Loucy (cell line): ENCODE measurements around the gene GCAT.

ENCODE experiments used
- EZH2phosphoT487 ChIP-seq: fragments of 200-600 bp; IDR thresholded peaks from 2 replicates; pipeline ENCODE4 v1.6.1; 2018; ENCODE audit warnings: antibody characterized with exemption, mild to moderate bottlenecking, moderate library complexity, borderline replicate concordance
- TF ChIP-seq, protein P1 (sequence below): fragments of 200-600 bp; sonication (generic); conservative IDR thresholded peaks from 2 replicates; pipeline ENCODE4 v1.5.1; 2014; ENCODE audit warnings: mild to moderate bottlenecking, antibody characterized with exemption, low read length

DNA sequence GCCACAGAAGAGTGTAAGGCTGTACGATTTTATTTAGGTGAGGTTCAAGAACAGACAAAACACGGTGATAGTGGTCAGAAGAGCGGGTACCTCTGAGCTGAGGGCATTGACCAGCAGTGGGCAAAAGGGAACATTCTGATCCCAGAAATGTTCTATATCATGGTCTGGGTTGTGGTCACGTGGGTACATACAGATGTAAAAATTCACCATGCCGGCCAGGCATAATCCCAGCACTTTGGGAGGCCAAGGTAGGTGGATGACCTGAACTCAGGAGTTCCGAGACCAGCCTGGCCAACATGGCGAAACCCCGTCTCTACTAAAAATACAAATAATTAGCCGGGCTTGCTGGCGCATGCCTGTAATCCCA is 31.1 kb upstream of the GCAT start:
- TF ChIP-seq, protein P1, sequence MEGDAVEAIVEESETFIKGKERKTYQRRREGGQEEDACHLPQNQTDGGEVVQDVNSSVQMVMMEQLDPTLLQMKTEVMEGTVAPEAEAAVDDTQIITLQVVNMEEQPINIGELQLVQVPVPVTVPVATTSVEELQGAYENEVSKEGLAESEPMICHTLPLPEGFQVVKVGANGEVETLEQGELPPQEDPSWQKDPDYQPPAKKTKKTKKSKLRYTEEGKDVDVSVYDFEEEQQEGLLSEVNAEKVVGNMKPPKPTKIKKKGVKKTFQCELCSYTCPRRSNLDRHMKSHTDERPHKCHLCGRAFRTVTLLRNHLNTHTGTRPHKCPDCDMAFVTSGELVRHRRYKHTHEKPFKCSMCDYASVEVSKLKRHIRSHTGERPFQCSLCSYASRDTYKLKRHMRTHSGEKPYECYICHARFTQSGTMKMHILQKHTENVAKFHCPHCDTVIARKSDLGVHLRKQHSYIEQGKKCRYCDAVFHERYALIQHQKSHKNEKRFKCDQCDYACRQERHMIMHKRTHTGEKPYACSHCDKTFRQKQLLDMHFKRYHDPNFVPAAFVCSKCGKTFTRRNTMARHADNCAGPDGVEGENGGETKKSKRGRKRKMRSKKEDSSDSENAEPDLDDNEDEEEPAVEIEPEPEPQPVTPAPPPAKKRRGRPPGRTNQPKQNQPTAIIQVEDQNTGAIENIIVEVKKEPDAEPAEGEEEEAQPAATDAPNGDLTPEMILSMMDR: no peak
- no peak for TF ChIP-seq EZH2phosphoT487
